Measurements from ENCODE around the gene TNNC1.

The TNNC1 gene

DNA sequence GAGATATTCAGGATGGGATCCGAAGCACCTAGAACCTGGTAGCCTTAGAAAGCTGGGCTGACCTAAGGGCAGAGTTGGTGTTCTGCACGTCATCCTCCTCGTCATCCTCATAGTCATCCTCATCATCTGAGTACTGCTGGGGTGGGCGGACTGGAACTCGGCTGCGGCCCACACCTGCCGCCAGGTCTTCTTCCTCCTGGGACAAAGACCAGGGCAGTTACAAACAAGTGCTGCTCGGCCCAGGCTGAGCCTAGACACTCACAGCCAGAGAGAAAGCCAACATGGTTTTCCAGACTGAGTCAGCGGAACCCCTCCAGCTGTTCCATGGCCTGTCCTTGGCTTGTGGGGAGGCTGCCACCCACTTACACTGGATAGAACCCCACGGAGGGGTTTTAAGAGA is 49.5 kb downstream of the TNNC1 start:
- Histone ChIP-seq H3K4me3 (ENCODE audit: low read depth, low read length) (no peak overlapping the region), H3K36me3 (ENCODE audit: control insufficient read depth, insufficient read depth, low read length) (peaks cover 59% of the 10 kb centered on the region), H3K9ac (ENCODE audit: low read depth, low read length) (no peak overlapping the region), H3K4me1 (ENCODE audit: control insufficient read depth, insufficient read depth, low read length) (peaks cover 3% of the 10 kb centered on the region), H3K9me3 (ENCODE audit: control insufficient read depth, insufficient read depth, low read length) (no peaks in the 10 kb centered on the region), H3K27me3 (ENCODE audit: control insufficient read depth, insufficient read depth, low read length) (no peaks in the 10 kb centered on the region)

DNA sequence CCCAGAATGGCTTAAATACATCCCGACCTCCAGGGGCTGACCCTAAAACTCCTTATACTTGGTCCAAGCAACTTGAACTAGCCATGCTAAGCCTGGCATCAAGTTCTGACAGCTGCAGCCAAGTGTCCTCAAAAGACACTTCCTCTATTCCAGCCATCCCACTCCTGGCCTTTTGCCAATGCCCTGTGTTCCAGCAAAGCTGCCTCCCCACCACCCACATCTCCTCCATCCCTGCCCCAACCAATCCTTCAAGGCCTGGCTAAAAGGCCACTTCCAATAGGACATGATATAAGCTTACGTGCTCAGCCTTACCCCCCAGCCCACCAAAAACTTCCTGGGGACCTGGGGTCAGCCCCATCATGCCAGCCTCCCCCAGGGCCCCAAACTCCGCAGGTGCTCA is 49.9 kb downstream of the TNNC1 start:
- peaks cover 59% of the 10 kb centered on the region for H3K36me3 ChIP-seq (ENCODE audit: control insufficient read depth, insufficient read depth, low read length)
- H3K4me3 ChIP-seq (ENCODE audit: low read depth, low read length) = no peak overlapping the region
- peaks cover 1% of the 10 kb centered on the region for H3K4me1 ChIP-seq (ENCODE audit: control insufficient read depth, insufficient read depth, low read length)
- H3K9ac ChIP-seq (ENCODE audit: low read depth, low read length) = no peak overlapping the region
- no peaks in the 10 kb centered on the region for H3K27me3 ChIP-seq (ENCODE audit: control insufficient read depth, insufficient read depth, low read length)
- H3K9me3 ChIP-seq (ENCODE audit: control insufficient read depth, insufficient read depth, low read length) = no peaks in the 10 kb centered on the region

DNA sequence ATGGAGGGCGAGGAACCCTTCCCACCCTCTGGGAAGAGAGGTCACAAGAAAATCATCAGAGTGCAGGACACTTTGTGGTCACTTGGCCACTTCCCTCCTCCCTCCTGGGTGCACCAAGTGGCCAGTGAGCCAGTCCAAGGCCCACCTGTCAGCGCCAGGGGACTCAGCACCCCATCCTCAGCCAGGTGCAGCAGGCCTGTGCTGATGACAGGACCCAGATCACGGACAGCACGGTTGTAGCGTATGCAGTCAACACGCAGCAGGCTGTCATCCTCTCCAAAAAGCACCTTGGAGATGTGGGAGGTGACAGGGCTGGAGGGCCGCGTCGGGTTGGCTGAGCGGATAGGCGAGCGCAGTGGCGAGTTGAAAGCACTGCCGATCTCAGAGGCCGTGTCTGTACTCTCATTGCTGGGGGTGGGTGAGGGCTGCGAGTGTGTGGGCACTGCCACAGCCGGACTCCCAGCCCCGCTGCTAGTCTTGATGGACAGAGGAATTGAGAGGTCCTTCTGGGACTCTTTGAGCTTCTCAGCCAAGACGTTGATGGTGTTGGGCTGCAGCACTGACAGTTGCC is 50.5 kb downstream of the TNNC1 start:
- H3K4me3 ChIP-seq (ENCODE audit: low read depth, low read length) = no peak overlapping the region
- no peak overlapping the region for H3K9ac ChIP-seq (ENCODE audit: low read depth, low read length)
- no peaks in the 10 kb centered on the region for H3K4me1 ChIP-seq (ENCODE audit: control insufficient read depth, insufficient read depth, low read length)
- H3K36me3 ChIP-seq (ENCODE audit: control insufficient read depth, insufficient read depth, low read length) = peaks cover 59% of the 10 kb centered on the region
- H3K9me3 ChIP-seq (ENCODE audit: control insufficient read depth, insufficient read depth, low read length) = no peaks in the 10 kb centered on the region
- H3K27me3 ChIP-seq (ENCODE audit: control insufficient read depth, insufficient read depth, low read length) = no peaks in the 10 kb centered on the region

DNA sequence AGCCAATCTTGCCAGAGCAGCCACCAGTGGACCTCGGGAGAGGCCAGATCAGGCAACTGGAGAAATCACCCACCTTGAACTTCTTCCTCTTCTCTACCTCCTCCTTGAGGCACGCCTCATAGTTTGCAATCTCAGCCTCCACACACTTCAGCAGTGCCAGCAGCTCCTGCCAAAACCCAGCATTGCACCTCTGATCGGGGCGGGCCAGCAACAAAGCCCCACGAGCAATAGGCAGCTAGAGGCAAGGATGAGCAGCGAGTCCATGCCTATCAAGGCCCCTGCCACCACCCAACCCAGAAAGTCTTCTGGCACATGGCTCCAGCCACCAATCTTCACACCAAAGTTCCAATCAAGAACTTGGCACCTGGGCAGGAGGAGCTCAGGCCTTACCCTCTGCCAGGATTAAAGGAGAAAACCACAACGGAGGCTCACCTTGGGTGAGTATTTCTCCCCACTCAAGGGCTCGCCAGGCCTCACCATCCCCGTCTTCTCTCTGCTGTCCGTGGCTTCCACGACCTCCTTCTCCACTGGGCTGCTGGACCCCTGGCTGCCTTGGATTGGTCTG is 51.1 kb downstream of the TNNC1 start:
- H3K27me3 ChIP-seq (ENCODE audit: control insufficient read depth, insufficient read depth, low read length) = no peaks in the 10 kb centered on the region
- no peaks in the 10 kb centered on the region for H3K4me1 ChIP-seq (ENCODE audit: control insufficient read depth, insufficient read depth, low read length)
- peaks cover 59% of the 10 kb centered on the region for H3K36me3 ChIP-seq (ENCODE audit: control insufficient read depth, insufficient read depth, low read length)
- no peaks in the 10 kb centered on the region for H3K9me3 ChIP-seq (ENCODE audit: control insufficient read depth, insufficient read depth, low read length)
- H3K9ac ChIP-seq (ENCODE audit: low read depth, low read length) = no peak overlapping the region
- no peak overlapping the region for H3K4me3 ChIP-seq (ENCODE audit: low read depth, low read length)

DNA sequence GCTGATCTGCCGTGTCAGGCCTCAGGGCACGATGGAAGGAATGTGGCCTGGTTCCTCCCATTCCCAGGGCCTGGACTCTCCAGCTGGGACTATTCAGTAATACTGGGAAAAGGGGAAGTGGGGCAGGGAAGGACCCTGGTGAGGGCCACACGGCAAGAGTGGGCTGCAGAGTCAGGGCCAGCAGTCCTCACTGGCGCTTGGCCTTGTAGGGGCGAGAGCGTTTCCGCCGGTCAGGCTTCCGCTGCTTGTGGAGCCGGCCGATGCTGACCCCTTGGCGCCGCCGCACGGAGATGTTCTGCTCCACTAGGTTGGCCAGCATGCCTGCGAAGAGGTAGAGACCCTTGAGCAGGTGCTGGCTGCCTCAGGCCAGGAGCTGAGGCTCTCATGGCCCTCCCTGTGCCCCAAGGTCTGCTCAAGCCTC is 51.7 kb downstream of the TNNC1 start:
- no peak overlapping the region for H3K4me3 ChIP-seq (ENCODE audit: low read depth, low read length)
- no peaks in the 10 kb centered on the region for H3K4me1 ChIP-seq (ENCODE audit: control insufficient read depth, insufficient read depth, low read length)
- no peak overlapping the region for H3K9ac ChIP-seq (ENCODE audit: low read depth, low read length)
- H3K27me3 ChIP-seq (ENCODE audit: control insufficient read depth, insufficient read depth, low read length) = no peaks in the 10 kb centered on the region
- no peaks in the 10 kb centered on the region for H3K9me3 ChIP-seq (ENCODE audit: control insufficient read depth, insufficient read depth, low read length)
- peaks cover 57% of the 10 kb centered on the region for H3K36me3 ChIP-seq (ENCODE audit: control insufficient read depth, insufficient read depth, low read length)

DNA sequence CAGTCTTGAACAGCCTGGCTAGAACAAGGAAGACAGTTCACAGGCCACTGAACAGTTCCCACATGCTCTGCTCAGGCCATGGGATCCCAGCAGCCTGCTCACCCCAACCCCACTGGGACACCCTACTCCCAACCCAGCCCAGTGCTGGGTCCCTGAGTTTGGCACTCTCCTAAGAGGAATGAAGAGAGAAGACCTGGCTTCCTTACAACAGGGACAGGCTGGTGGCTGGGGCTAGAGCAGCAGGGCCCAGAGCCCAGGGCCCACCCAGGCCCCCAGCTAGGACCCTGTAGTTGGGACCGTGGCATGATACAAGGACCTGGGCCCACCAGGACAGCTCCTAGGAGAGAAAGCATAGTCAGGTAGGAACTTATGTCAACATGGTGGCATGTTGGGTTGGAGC is 52.3 kb downstream of the TNNC1 start:
- no peak overlapping the region for H3K4me3 ChIP-seq (ENCODE audit: low read depth, low read length)
- peaks cover 51% of the 10 kb centered on the region for H3K36me3 ChIP-seq (ENCODE audit: control insufficient read depth, insufficient read depth, low read length)
- H3K9me3 ChIP-seq (ENCODE audit: control insufficient read depth, insufficient read depth, low read length) = no peaks in the 10 kb centered on the region
- no peaks in the 10 kb centered on the region for H3K27me3 ChIP-seq (ENCODE audit: control insufficient read depth, insufficient read depth, low read length)
- no peak overlapping the region for H3K9ac ChIP-seq (ENCODE audit: low read depth, low read length)
- H3K4me1 ChIP-seq (ENCODE audit: control insufficient read depth, insufficient read depth, low read length) = no peaks in the 10 kb centered on the region
